PC-9 (cell line): ENCODE results near the gene MAGI2. TPM values are rescaled to one million over a fixed set of nuclear protein-coding genes. Genes with fewer than 3 reads are reported as not detected.

Experiments used
- BruUV-seq: library from RNA; stranded (reverse); fragments of 400-500 nt; replicated peaks from 2 replicates; lab custom pipeline; 2021; lab: Mats Ljungman, UMichigan
- CTCF ChIA-PET: fragments of 300-600 bp; sonication (Branson Sonifier 250); formaldehyde crosslinking; loops from one replicate; lab custom pipeline; 2022; ENCODE audit warnings: antibody characterized with exemption; lab: Charles Lee
- POLR2A ChIA-PET: fragments of 300-600 bp; sonication (Branson Sonifier 250); formaldehyde crosslinking; loops from one replicate; lab custom pipeline; 2022; ENCODE audit warnings: antibody characterized with exemption; ENCODE audit not compliant: unreplicated experiment; lab: Charles Lee
- DNase-seq, 2 experiments: peaks; one replicate each; pipeline versions ENCODE4 v3.0.0 to v3.0.0-alpha.2; 2015 to 2022; ENCODE audit warnings: mixed read lengths in 1 of 2
- H2AFZ ChIP-seq: fragments of 200-600 bp; sonication (generic); 2 replicates; pipeline ENCODE4 v1.8.1; 2017; ENCODE audit warnings: antibody characterized with exemption
- H3F3A ChIP-seq: fragments of 200-600 bp; sonication (generic); 2 replicates; pipeline ENCODE4 v1.8.1; 2017; ENCODE audit warnings: antibody characterized with exemption, mild to moderate bottlenecking, low read depth; ENCODE audit not compliant: insufficient read depth
- H3K27ac ChIP-seq: fragments of 200-600 bp; sonication (generic); 2 replicates; pipeline ENCODE4 v1.6.1; 2016; ENCODE audit warnings: mixed run types
- H3K27me3 ChIP-seq: fragments of 200-600 bp; sonication (generic); 2 replicates; pipeline ENCODE4 v1.6.1; 2016; ENCODE audit warnings: low read depth, mixed run types; ENCODE audit not compliant: insufficient read depth
- H3K36me3 ChIP-seq: fragments of 200-600 bp; sonication (generic); 2 replicates; pipeline ENCODE4 v1.6.1; 2016; ENCODE audit warnings: low read depth, mixed run types
- H3K4me1 ChIP-seq: fragments of 200-600 bp; sonication (generic); replicated peaks from 2 replicates; pipeline ENCODE4 v1.6.1; 2016; ENCODE audit warnings: mixed run types; ENCODE audit not compliant: insufficient read depth
- H3K4me2 ChIP-seq: fragments of 200-600 bp; sonication (generic); 2 replicates; pipeline ENCODE4 v1.6.1; 2017; ENCODE audit warnings: mixed run types
- H3K4me3 ChIP-seq: fragments of 200-600 bp; sonication (generic); 2 replicates; pipeline ENCODE4 v1.6.1; 2016; ENCODE audit warnings: mixed run types
- H3K79me2 ChIP-seq: fragments of 200-600 bp; sonication (generic); 2 replicates; pipeline ENCODE4 v1.6.1; 2017; ENCODE audit warnings: low read depth, mixed run types
- H3K9me2 ChIP-seq: fragments of 200-600 bp; sonication (generic); 2 replicates; pipeline ENCODE4 v1.8.1; 2017; ENCODE audit warnings: mild to moderate bottlenecking; ENCODE audit not compliant: insufficient read depth
- H3K9me3 ChIP-seq: fragments of 200-600 bp; sonication (generic); 2 replicates; pipeline ENCODE4 v1.8.1; 2016; ENCODE audit warnings: low read depth; ENCODE audit not compliant: insufficient read depth
- H4K20me1 ChIP-seq: fragments of 200-600 bp; sonication (generic); 2 replicates; pipeline ENCODE4 v1.8.1; 2017; ENCODE audit not compliant: insufficient read depth
- EZH2 ChIP-seq: fragments of 200-600 bp; sonication (generic); IDR thresholded peaks from 2 replicates; pipeline ENCODE4 v1.8.0; 2017; ENCODE audit warnings: antibody characterized with exemption, low read depth
- intact Hi-C: fragments of 100-400 bp; cut with micrococcal nuclease; formaldehyde crosslinking; loops from one replicate; pipeline ENCODE4 v1.10.0; 2022; ENCODE audit not compliant: unreplicated experiment
- total RNA-seq: library from RNA; stranded (reverse); gene quantifications from 2 replicates; pipeline ENCODE4 v1.2.3, GENCODE V29; 2021
- TF ChIP-seq, protein P1 (sequence below): fragments of 200-600 bp; sonication (generic); conservative IDR thresholded peaks from 2 replicates; pipeline ENCODE4 v1.6.1; 2017; ENCODE audit warnings: mixed run types, antibody characterized with exemption, mild to moderate bottlenecking, moderate library complexity

MAGI2 gene
- total RNA-seq, 1 experiment from 2014 or later, result 0.92 TPM

DNA sequence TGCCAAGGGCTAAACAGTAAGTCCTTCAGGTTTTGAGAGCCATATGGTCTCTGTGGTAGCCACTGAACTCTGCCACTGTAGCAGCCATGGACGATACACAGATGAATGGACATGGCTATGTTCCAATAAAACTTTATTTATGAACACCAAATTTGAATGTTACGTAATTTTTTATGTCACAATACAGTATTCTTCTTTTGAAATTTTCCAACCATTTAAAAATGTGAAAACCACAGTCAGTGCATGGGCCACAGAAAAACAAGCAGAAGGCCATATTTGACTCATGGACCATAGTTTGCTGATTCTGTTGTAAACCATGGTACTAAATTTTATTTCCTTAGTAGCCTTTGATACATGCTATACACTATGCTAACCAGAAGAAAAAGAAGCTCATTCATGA lies 361.8 kb downstream of the MAGI2 start:
- no peak for DNase-seq
- no peaks in the 10 kb centered on the region for H3F3A ChIP-seq
- no peaks in the 10 kb centered on the region for H4K20me1 ChIP-seq
- ChIA-PET CTCF (no interaction called here), POLR2A (no interaction called here)
- no peaks in the 10 kb centered on the region for H3K9me3 ChIP-seq
- H2AFZ ChIP-seq, result no peak overlapping the region
- intact Hi-C loops, result no loop called here
- no peak overlapping the region for H3K4me2 ChIP-seq
- H3K9me2 ChIP-seq, result no peaks in the 10 kb centered on the region
- no peak overlapping the region for H3K27ac ChIP-seq
- no peaks in the 10 kb centered on the region for H3K4me1 ChIP-seq
- BruUV-seq, result no TSS peak
- TF ChIP-seq, protein P1, sequence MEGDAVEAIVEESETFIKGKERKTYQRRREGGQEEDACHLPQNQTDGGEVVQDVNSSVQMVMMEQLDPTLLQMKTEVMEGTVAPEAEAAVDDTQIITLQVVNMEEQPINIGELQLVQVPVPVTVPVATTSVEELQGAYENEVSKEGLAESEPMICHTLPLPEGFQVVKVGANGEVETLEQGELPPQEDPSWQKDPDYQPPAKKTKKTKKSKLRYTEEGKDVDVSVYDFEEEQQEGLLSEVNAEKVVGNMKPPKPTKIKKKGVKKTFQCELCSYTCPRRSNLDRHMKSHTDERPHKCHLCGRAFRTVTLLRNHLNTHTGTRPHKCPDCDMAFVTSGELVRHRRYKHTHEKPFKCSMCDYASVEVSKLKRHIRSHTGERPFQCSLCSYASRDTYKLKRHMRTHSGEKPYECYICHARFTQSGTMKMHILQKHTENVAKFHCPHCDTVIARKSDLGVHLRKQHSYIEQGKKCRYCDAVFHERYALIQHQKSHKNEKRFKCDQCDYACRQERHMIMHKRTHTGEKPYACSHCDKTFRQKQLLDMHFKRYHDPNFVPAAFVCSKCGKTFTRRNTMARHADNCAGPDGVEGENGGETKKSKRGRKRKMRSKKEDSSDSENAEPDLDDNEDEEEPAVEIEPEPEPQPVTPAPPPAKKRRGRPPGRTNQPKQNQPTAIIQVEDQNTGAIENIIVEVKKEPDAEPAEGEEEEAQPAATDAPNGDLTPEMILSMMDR, result no peak
- no peak for TF ChIP-seq EZH2
- H3K27me3 ChIP-seq, result no peaks in the 10 kb centered on the region
- H3K79me2 ChIP-seq, result no peaks in the 10 kb centered on the region
- no peak overlapping the region for H3K4me3 ChIP-seq
- no peaks in the 10 kb centered on the region for H3K36me3 ChIP-seq

- ChIA-PET POLR2A (no interaction called here), CTCF (no interaction called here)
- intact Hi-C loops, result no loop called here
- Histone ChIP-seq H3K4me2 (no peak overlapping the region), H3F3A (no peaks in the 10 kb centered on the region), H2AFZ (no peak overlapping the region), H3K27ac (no peak overlapping the region), H3K9me2 (no peaks in the 10 kb centered on the region), H3K4me1 (no peaks in the 10 kb centered on the region), H3K27me3 (no peaks in the 10 kb centered on the region), H3K4me3 (no peak overlapping the region), H4K20me1 (no peaks in the 10 kb centered on the region), H3K36me3 (no peaks in the 10 kb centered on the region), H3K79me2 (no peaks in the 10 kb centered on the region), H3K9me3 (no peaks in the 10 kb centered on the region)
- no TSS peak for BruUV-seq
- TF ChIP-seq EZH2, result no peak
- TF ChIP-seq, protein P1, result no peak
- DNase-seq, result no peak
Observed at GRCh38 chr7:79091011-79091410, 362.5 kb downstream of the MAGI2 start.

DNA sequence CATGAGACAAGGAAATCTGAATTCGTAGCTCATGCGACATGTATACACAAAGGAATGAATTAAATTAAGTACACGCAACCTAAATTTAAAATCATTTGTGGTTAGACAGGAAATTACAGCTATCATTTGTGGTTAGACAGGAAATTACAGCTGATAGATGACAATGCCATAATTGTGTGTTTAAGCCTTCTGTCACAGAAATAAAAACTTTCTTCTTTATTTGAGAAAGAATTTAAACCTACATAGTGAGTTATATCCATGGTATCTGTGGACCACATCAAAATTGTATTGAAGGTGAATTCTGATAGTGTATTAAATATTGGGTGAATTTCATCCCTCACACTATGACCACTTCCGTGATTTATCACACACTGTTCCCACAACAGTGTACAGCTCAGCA lies 362.9 kb downstream of the MAGI2 start:
- POLR2A ChIA-PET, result no interaction called here
- no peak overlapping the region for H3K27ac ChIP-seq
- DNase-seq, result no peak
- H3K36me3 ChIP-seq, result no peaks in the 10 kb centered on the region
- H3K4me3 ChIP-seq, result no peak overlapping the region
- no peaks in the 10 kb centered on the region for H3K79me2 ChIP-seq
- H3F3A ChIP-seq, result no peaks in the 10 kb centered on the region
- H3K4me2 ChIP-seq, result no peak overlapping the region
- H3K9me3 ChIP-seq, result no peaks in the 10 kb centered on the region
- no TSS peak for BruUV-seq
- intact Hi-C loops, result no loop called here
- no peak overlapping the region for H2AFZ ChIP-seq
- no peaks in the 10 kb centered on the region for H3K9me2 ChIP-seq
- TF ChIP-seq, protein P1, result no peak
- TF ChIP-seq EZH2, result no peak
- CTCF ChIA-PET, result no interaction called here
- no peaks in the 10 kb centered on the region for H3K4me1 ChIP-seq
- no peaks in the 10 kb centered on the region for H4K20me1 ChIP-seq
- no peaks in the 10 kb centered on the region for H3K27me3 ChIP-seq
